Endodermal cell (in vitro differentiated cells): ENCODE results near the gene COL5A1. TPM values are rescaled to one million over a fixed set of nuclear protein-coding genes. Genes with fewer than 3 reads are reported as not detected.
A peak's percentile ranks its signal among the peaks of the same experiment; 100 is the strongest.

ENCODE experiments used
- DNase-seq: peaks from one replicate; pipeline ENCODE4 v3.0.0-alpha.2; 2017
- H3K27ac ChIP-seq: 2 replicates; pipeline ENCODE4 v1.5.1; 2013; ENCODE audit warnings: mild to moderate bottlenecking, low read depth, low read length, moderate library complexity
- H3K27me3 ChIP-seq: 2 replicates; pipeline ENCODE4 v1.6.1; 2013; ENCODE audit warnings: mild to moderate bottlenecking, low read length, moderate library complexity; ENCODE audit not compliant: insufficient read depth, control insufficient read depth, poor library complexity, severe bottlenecking
- H3K36me3 ChIP-seq: 2 replicates; pipeline ENCODE4 v1.7.0; 2013; ENCODE audit warnings: mild to moderate bottlenecking, low read length, moderate library complexity; ENCODE audit not compliant: control insufficient read depth, insufficient read depth
- H3K4me1 ChIP-seq: one replicate; pipeline ENCODE4 v1.7.0; 2013; ENCODE audit warnings: low read length; ENCODE audit not compliant: control insufficient read depth, insufficient read depth
- H3K4me3 ChIP-seq: 2 replicates; pipeline ENCODE4 v1.5.1; 2013; ENCODE audit warnings: mild to moderate bottlenecking, low read length, moderate library complexity
- H3K9ac ChIP-seq: 2 replicates; pipeline ENCODE4 v1.6.1; 2013; ENCODE audit warnings: mild to moderate bottlenecking, low read length, moderate library complexity; ENCODE audit not compliant: poor library complexity, severe bottlenecking; ENCODE audit errors: extremely low read depth
- H3K9me3 ChIP-seq: 2 replicates; pipeline ENCODE4 v1.6.1; 2013; ENCODE audit warnings: mild to moderate bottlenecking, low read length, moderate library complexity; ENCODE audit not compliant: control insufficient read depth
- H3K27ac Mint-ChIP-seq: 2 replicates; pipeline ENCODE4 v1.8.0; 2020; ENCODE audit warnings: mixed read lengths
- H3K27me3 Mint-ChIP-seq: 2 replicates; pipeline ENCODE4 v1.8.0; 2021; ENCODE audit warnings: mild to moderate bottlenecking, mixed read lengths; ENCODE audit not compliant: insufficient read depth
- H3K36me3 Mint-ChIP-seq: 2 replicates; pipeline ENCODE4 v1.8.0; 2020; ENCODE audit warnings: low read depth, mixed read lengths
- H3K4me1 Mint-ChIP-seq: 2 replicates; pipeline ENCODE4 v1.8.0; 2020; ENCODE audit warnings: mixed read lengths
- H3K4me3 Mint-ChIP-seq: 2 replicates; pipeline ENCODE4 v1.8.0; 2020; ENCODE audit warnings: mild to moderate bottlenecking, moderate library complexity, mixed read lengths
- H3K9me3 Mint-ChIP-seq: 2 replicates; pipeline ENCODE4 v1.8.0; 2020; ENCODE audit warnings: mild to moderate bottlenecking, mixed read lengths
- CTCF ChIP-seq: fragments of 200-600 bp; sonication (generic); conservative IDR thresholded peaks from 2 replicates; pipeline ENCODE4 v1.5.0; 2021; ENCODE audit warnings: antibody characterized with exemption, mild to moderate bottlenecking
- WGBS, 2 experiments: methylation state at CpG; one replicate each; pipeline versions ENCODE4 v1.1.5 to v1.1.7; 2013; ENCODE audit warnings: missing lambda C conversion rate in 2 of 2, mixed read lengths in 1 of 2; ENCODE audit not compliant: insufficient coverage in 1 of 2, insufficient read length in 1 of 2; 5-methylcytosine and 5-hydroxymethylcytosine counted together
- total RNA-seq, 2 donors: library from RNA; stranded (reverse); fragmentation: NEBNext Ultra II Directional in 1 of 2; extraction: Animal tissue kit (Norgen Biotek cat#: 25700) in 1 of 2; gene quantifications; 2 replicates in 1 of 2; 3 replicates in 1 of 2; pipeline ENCODE4 v1.2.1, GENCODE V29; 2021

Gene COL5A1
- total RNA-seq, 2 donors from 2014 or later, result 65.3 to 76.6 TPM

GRCh38 chr9:134733480-134734232 is 92.1 kb downstream of the COL5A1 start:
- Mint-ChIP-seq H3K9me3 (no peaks in the 10 kb centered on the region), H3K4me1 (no peaks in the 10 kb centered on the region), H3K27ac (no peak overlapping the region), H3K4me3 (no peak overlapping the region), H3K27me3 (no peaks in the 10 kb centered on the region), H3K36me3 (peaks cover 26% of the 10 kb centered on the region)
- no peak for TF ChIP-seq CTCF
- H3K27ac ChIP-seq, result no peak overlapping the region
- no peak overlapping the region for H3K9ac ChIP-seq
- no peaks in the 10 kb centered on the region for H3K27me3 ChIP-seq
- DNase-seq, result no peak
- no peak overlapping the region for H3K4me3 ChIP-seq
- H3K9me3 ChIP-seq, result no peaks in the 10 kb centered on the region
- H3K36me3 ChIP-seq, result peaks cover 8% of the 10 kb centered on the region
- H3K4me1 ChIP-seq, result no peaks in the 10 kb centered on the region
- WGBS, 2 experiments, result 89 to 91% methylated on average over 9 to 16 of the region's 16 CpGs

GRCh38 chr9:134734270-134734669 is 92.7 kb downstream of the COL5A1 start:
- H3K9ac ChIP-seq, result no peak overlapping the region
- H3K36me3 ChIP-seq, result peaks cover 8% of the 10 kb centered on the region
- H3K4me1 ChIP-seq, result no peaks in the 10 kb centered on the region
- Mint-ChIP-seq H3K4me3 (no peak overlapping the region), H3K27me3 (no peaks in the 10 kb centered on the region), H3K36me3 (peaks cover 25% of the 10 kb centered on the region), H3K27ac (no peak overlapping the region), H3K9me3 (no peaks in the 10 kb centered on the region), H3K4me1 (no peaks in the 10 kb centered on the region)
- no peak overlapping the region for H3K4me3 ChIP-seq
- 85 to 86% methylated on average over 7 to 8 of the region's 8 CpGs for WGBS, 2 experiments
- H3K27me3 ChIP-seq, result no peaks in the 10 kb centered on the region
- TF ChIP-seq CTCF, result no peak
- no peak overlapping the region for H3K27ac ChIP-seq
- no peaks in the 10 kb centered on the region for H3K9me3 ChIP-seq
- no peak for DNase-seq

- H3K9ac ChIP-seq, result no peak overlapping the region
- Mint-ChIP-seq H3K4me1 (no peaks in the 10 kb centered on the region), H3K9me3 (no peaks in the 10 kb centered on the region), H3K4me3 (no peak overlapping the region), H3K27me3 (no peaks in the 10 kb centered on the region), H3K36me3 (peaks cover 24% of the 10 kb centered on the region), H3K27ac (no peak overlapping the region)
- DNase-seq, result no peak
- H3K9me3 ChIP-seq, result no peaks in the 10 kb centered on the region
- TF ChIP-seq CTCF, result no peak
- H3K36me3 ChIP-seq, result peaks cover 8% of the 10 kb centered on the region
- no peak overlapping the region for H3K4me3 ChIP-seq
- no peaks in the 10 kb centered on the region for H3K4me1 ChIP-seq
- peak overlapping the region; percentile 55 for H3K27ac ChIP-seq
- H3K27me3 ChIP-seq, result no peaks in the 10 kb centered on the region
- WGBS, 2 experiments, result 93 to 94% methylated on average over 16 to 20 of the region's 20 CpGs
Measured at GRCh38 chr9:134735441-134736175, 94.0 kb downstream of the COL5A1 start.
